Measurements from ENCODE around the gene SUPT16H.

DNA sequence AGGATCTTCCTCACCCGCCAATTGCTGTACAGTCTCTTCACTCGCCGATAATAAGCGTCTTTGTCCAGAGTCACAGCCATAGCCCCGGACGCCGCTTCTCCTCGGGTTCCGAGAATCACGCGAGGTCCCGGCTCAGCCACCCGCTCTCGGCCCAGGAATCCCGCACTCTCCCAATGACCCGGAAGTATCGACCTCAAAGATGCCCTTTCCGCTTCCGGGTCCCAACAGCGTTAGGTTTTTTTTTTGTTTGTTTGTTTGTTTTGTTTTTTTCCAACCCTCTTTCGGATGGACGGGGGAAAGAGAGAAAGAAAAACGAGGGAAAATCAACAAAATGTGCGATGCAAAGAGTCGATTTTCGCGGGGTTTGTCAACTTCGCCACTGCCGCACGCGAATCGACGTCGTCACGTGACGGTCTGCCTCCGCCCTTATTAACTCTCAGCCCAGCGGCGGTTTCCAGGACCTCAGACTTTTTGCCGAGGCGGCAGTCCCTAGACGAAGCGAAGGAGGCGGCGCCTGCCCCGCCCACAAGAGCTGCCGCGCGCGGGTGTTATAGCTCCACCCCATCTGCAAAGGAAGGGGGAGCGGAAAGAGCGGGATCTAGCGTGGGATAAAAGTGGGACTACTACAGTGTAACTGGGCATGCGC, at the start of gene SUPT16H:
- peak; percentile 65 for TF ChIP-seq POLR2A (IDR thresholded peaks at IDR 0.05; ENCODE audit: low read length)
- TF ChIP-seq EP300 (IDR thresholded peaks at IDR 0.05): no peak
- no peak for TF ChIP-seq SMC3 (IDR thresholded peaks at IDR 0.05)
- TF ChIP-seq CEBPB (IDR thresholded peaks at IDR 0.05): no peak
- no peak for TF ChIP-seq KDM1A (IDR thresholded peaks at IDR 0.05; ENCODE audit: low read depth)
- TF ChIP-seq, protein P1, sequence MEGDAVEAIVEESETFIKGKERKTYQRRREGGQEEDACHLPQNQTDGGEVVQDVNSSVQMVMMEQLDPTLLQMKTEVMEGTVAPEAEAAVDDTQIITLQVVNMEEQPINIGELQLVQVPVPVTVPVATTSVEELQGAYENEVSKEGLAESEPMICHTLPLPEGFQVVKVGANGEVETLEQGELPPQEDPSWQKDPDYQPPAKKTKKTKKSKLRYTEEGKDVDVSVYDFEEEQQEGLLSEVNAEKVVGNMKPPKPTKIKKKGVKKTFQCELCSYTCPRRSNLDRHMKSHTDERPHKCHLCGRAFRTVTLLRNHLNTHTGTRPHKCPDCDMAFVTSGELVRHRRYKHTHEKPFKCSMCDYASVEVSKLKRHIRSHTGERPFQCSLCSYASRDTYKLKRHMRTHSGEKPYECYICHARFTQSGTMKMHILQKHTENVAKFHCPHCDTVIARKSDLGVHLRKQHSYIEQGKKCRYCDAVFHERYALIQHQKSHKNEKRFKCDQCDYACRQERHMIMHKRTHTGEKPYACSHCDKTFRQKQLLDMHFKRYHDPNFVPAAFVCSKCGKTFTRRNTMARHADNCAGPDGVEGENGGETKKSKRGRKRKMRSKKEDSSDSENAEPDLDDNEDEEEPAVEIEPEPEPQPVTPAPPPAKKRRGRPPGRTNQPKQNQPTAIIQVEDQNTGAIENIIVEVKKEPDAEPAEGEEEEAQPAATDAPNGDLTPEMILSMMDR (IDR thresholded peaks at IDR 0.05): no peak
- TF ChIP-seq CHD4 (IDR thresholded peaks at IDR 0.05; ENCODE audit: borderline replicate concordance): no peak

All from A549 (cell line).